NCI-H2081 treated with DMSO at 0.1 percent for 48 hours (cell line): Measurements from ENCODE around the gene IRAK4.
"Not testable (repeated sequence)": the region's sequence is repeated elsewhere in the genome, so short reads cannot be mapped to it uniquely, and the experiment has no call there.

Experiments used
- DNase-seq: peaks from one replicate; lab custom pipeline; 2025; lab: John Stamatoyannopoulos, UW

Gene IRAK4

GRCh38 chr12:43758728-43759563 lies at the start of gene IRAK4, which contains the start of gene PUS7L:
Gene IRAK4 (plus strand): TSS chr12:43758951. CDS start chr12:43768112, 9,161 bp downstream.
Gene PUS7L (minus strand): TSS chr12:43758790. CDS start chr12:43755245, 3,545 bp downstream.
- DNase-seq: peak; percentile 94

GRCh38 chr12:43711348-43711747 lies 47.4 kb upstream of the IRAK4 start:
- DNase-seq: no peak

- no peak for DNase-seq
Measured at GRCh38 chr12:43722621-43723020, 36.1 kb upstream of the IRAK4 start.

GRCh38 chr12:43723134-43723533 lies 35.6 kb upstream of the IRAK4 start:
- DNase-seq: no peak

GRCh38 chr12:43728117-43728516 lies 30.6 kb upstream of the IRAK4 start:
- DNase-seq: no peak

- no peak for DNase-seq
Measured at GRCh38 chr12:43728698-43729097, 30.1 kb upstream of the IRAK4 start.

- no peak for DNase-seq
Measured at GRCh38 chr12:43730283-43730682, 28.5 kb upstream of the IRAK4 start.

GRCh38 chr12:43733687-43734086 lies 25.1 kb upstream of the IRAK4 start:
- no peak for DNase-seq

GRCh38 chr12:43736927-43737440 lies 21.8 kb upstream of the IRAK4 start:
- DNase-seq: no peak

- no peak for DNase-seq
Measured at GRCh38 chr12:43737646-43738045, 21.1 kb upstream of the IRAK4 start.

GRCh38 chr12:43740511-43741100 lies 18.1 kb upstream of the IRAK4 start:
- DNase-seq: no peak

- DNase-seq: no peak
Measured at GRCh38 chr12:43742106-43742505, 16.6 kb upstream of the IRAK4 start.

- no peak for DNase-seq
Measured at GRCh38 chr12:43744826-43745225, 13.9 kb upstream of the IRAK4 start.

- DNase-seq: no peak
Measured at GRCh38 chr12:43749016-43749415, 9.7 kb upstream of the IRAK4 start.

- no peak for DNase-seq
Measured at GRCh38 chr12:43750814-43751213, 7.9 kb upstream of the IRAK4 start.

- not testable (repeated sequence) for DNase-seq
Measured at GRCh38 chr12:43751360-43751759, 7.4 kb upstream of the IRAK4 start.

GRCh38 chr12:43754015-43754414 lies 4.7 kb upstream of the IRAK4 start:
- no peak for DNase-seq

GRCh38 chr12:43758247-43758727 lies 464 bp upstream of the IRAK4 start:
- DNase-seq: no peak

- DNase-seq: no peak
Measured at GRCh38 chr12:43760396-43760795, 1.6 kb downstream of the IRAK4 start.

GRCh38 chr12:43761500-43761899 lies 2.7 kb downstream of the IRAK4 start:
- no peak for DNase-seq

- DNase-seq: no peak
Measured at GRCh38 chr12:43762596-43762995, 3.8 kb downstream of the IRAK4 start.

- no peak for DNase-seq
Measured at GRCh38 chr12:43763769-43764168, 5.0 kb downstream of the IRAK4 start.

- no peak for DNase-seq
Measured at GRCh38 chr12:43764528-43764927, 5.8 kb downstream of the IRAK4 start.
